HG03558 (cell line): ENCODE data around the gene KLK10.
"Not testable (repeated sequence)": the region's sequence is repeated elsewhere in the genome, so short reads cannot be mapped to it uniquely, and the experiment has no call there.

Experiments
- ATAC-seq: cut with Tn5 transposase; IDR thresholded peaks from one replicate; pipeline ENCODE4 v1.9.1; 2021; ENCODE audit warnings: moderate number of reproducible peaks; ENCODE audit not compliant: unreplicated experiment; ENCODE audit errors: extremely low read depth

KLK10 gene

GRCh38 chr19:50972795-50973376, 46.6 kb downstream of the KLK10 start:
- no peak for ATAC-seq

- not testable (repeated sequence) for ATAC-seq
Observed at GRCh38 chr19:50969810-50970209, 49.7 kb downstream of the KLK10 start.

GRCh38 chr19:50969413-50969760, 50.1 kb downstream of the KLK10 start, which contains the start of gene KLK6:
Gene KLK6 (minus strand): TSS chr19:50969591. CDS start chr19:50968104, 1,487 bp downstream.
- no peak for ATAC-seq

DNA sequence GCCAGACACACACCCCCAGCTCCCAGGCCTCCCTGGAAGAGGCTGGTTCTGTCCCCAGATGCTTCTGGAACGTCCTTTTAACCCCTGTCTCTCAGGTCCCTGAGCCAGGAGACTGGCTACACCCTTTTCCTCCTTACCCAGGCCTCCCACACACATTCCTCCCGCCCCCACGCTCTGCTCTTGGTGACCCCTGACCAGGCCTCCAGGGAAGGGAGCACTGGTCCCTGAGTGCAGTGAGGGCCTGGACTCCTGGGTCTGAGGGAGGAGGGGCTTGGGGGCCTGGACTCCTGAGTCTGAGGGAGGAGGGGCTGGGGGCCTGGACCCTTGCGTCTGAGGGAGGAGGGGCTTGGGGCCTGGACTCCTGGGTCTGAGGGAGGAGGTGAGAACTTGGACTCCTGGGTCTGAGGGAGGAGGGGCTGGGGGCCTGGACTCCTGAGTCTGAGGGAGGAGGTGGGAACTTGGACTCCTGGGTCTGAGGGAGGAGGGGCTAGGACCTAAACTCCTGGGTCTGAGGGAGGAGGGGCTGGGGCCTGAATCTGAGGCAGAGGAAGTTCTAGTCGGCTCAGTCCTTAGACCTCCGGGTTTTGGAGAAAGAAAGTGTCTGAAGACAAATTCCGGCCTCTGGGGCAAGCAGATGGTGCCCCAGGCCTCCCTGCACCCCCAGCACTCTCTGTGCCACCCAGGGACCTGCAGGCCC, 50.6 kb downstream of the KLK10 start:
- no peak for ATAC-seq

- no peak for ATAC-seq
Observed at GRCh38 chr19:50967929-50968715, 51.4 kb downstream of the KLK10 start.

DNA sequence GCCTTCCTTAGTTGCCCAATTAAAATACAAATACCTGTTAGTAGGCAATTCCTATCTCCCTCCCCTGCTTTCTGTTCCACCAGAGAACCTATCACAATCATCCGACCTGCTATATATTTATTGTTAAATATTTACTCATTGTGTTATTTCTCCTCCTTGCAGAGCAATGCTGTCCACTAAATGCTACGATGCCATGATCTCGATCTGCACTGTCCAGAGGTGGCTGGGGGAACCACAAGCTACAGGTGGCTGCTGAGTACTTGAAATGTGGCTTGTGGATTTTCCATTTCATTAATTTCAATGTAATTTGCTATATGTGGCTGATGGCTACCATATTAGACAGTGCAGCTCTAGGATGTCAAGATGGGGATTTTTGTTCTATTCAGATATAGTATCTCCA, 55.2 kb downstream of the KLK10 start:
- ATAC-seq = no peak

GRCh38 chr19:50963381-50963780, 56.1 kb downstream of the KLK10 start:
- no peak for ATAC-seq
